HG02759 (cell line): ENCODE results near the gene HDAC5.
"Not testable (repeated sequence)": the region's sequence is repeated elsewhere in the genome, so short reads cannot be mapped to it uniquely, and the experiment has no call there.

Source experiments
- ATAC-seq: cut with Tn5 transposase; IDR thresholded peaks from one replicate; pipeline ENCODE4 v1.9.1; 2021; ENCODE audit warnings: mild to moderate bottlenecking, moderate library complexity; ENCODE audit not compliant: unreplicated experiment

Gene HDAC5

DNA sequence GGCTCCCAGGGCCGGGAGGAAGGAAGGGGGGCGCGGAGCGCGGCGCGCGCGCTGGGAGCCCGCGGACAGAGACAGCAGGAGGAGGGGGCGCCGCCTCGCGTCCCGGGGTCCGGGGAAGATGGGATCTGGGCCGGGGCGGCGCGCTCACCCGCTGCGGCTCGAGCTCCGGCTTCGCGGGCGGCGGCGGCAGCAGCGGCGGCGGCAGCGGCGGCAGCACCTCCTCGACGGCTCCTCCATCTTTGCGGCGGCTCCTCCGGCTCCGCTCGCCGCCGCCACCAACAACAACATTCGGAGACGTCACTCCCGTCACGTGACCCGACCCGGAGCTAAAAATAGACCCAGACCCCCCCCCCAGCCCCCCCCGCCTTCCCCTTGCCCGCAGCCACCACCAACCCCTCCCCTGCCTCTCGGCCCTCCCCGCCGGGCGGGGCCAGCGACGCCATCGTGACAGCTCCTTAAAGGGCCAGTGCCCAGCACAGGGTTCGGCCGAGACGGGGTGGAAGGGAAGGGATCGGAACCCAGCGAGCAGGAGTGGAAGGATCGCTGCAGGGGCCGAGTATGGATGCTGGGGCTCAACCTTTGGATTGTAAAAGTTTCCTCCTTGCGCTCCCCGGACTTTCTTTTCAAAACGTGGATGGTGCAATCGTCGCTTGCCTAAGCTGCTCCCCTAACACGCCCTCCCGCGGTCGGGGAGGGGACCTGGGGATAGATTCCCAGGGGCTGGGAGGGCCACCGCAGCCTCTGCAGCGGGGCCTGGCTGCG, at the start of gene HDAC5:
Gene HDAC5, minus strand, starts transcription at position 286 of the 762 bp plus-strand sequence. CDS start 6,126 bp downstream, outside the sequence.
- ATAC-seq = peak; percentile 92

DNA sequence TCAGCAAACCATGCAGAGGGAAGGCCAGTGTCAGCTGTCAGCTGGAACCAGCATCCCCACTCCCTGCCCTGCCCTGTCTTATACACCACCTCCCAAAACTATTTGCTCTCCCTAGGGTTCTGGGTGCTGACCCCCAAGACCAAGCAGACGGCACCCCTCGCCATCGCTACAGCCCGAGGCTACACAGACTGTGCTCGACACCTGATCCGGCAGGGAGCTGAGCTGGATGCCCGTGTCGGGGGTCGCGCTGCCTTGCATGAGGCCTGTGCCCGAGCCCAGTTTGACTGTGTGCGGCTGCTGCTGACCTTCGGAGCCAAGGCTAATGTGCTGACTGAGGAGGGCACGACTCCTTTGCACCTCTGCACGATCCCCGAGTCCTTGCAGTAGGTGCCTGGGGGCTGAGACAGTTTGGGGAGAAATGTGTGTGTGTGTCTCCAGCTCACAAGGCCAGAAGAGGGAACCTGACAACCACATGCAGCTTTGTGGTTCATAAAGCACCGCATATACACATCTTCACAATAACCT, 48.6 kb upstream of the HDAC5 start:
- ATAC-seq = no peak

DNA sequence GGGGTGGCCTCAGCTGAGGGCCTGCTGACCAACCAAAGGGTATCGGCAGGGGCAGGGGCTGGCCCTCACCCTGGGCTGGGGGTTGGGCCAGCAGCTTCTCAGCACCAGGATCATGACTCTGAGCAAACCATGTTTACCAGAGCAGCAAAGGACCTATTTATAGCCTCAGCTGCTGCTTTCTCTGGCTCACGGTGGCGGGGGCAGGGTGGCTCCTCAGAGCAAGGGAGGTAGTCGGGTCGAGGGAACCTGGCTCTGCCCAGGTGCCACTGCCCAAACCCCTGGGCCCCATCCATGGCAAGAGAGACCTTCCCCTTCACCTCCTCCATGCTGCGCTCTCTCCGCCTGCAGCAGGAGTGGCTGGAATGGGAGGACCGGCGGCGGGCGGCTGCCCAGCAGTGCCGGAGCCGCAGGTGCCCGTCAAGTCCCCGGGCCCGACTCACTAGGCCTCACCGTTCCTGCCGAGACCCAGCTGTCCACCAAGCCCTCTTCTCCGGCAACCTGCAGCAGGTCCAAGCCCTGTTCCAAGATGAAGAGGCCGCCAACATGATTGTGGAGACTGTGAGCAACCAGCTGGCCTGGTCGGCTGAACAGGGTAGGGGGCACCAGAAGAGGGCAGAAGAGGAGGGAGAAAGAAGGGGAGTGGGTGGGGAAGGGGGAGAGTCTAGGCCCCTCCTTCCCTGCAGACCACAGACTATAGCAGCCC, 47.2 kb upstream of the HDAC5 start, which contains the start of gene ASB16:
Gene ASB16, plus strand, starts transcription at position 206 of the 703 bp plus-strand sequence. Its CDS starts 86 bp downstream, at position 292.
- ATAC-seq = no peak

DNA sequence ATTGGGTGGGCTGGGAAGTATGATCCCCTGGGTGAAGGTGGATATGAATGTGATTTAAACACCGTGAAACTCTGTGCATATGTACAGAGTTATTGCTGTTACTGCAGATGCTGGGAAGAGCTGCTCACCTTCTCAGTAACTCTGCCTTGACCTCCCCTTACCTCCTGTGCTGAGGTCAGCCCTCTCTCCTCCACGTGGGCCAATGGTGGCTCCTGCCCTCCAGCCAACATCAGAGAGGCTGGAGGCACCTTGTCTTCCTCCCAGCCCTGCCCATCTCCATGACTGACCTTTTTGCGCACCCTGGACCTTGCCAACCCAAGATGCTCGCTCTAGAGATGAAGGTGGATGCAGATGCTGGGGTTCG, 46.7 kb upstream of the HDAC5 start:
- ATAC-seq = no peak

DNA sequence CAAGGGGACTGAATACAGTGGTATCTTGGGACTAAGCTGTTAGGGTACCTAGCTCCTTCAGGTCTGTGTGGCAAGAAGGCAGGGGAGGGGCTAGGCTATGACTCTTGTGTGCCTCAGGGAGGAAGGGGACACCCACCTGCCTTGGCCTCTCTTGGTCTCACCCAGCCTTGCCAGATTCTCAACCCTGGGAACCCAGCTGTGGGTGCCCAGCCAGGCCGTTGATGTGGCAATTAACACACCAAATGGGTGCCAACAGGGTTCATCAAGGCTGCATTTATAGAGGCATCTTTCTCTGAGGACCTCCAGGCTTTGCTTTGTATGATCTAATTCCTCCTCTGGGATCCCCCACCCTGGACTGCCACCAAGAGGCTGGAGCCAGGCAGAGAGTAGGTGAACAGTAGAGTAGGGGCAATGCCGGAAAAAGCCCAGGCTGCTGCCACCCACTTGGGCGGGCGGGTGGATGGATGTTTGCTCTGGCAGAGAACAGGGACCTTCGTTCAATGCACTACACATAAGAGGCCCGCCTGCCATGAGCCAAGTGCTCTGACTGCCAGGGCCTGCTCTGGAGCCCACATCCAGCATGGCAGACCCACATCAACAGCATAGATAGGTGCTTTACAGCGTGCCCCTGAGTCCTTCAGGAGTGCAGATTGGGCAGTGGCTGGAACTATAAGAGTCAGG, 43.9 kb upstream of the HDAC5 start:
- ATAC-seq = no peak

DNA sequence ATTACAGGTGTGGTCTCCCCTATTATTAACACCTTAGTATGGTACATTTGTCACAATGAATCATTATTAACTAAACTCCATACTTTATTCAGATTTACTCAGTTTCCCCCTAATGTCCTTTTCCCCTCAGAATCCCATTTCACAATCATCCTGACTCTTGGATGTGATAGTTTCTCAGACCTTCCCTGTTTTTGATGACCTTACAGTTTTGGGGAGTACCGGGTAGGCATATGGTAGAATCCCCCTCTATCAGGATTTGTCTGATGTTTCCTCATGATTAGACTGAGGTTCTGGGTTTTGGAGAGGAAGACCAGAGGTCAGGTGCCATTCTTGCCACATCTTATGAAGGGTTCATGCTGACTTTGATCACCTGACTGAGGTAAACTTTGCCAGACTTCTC, 41.0 kb upstream of the HDAC5 start:
- ATAC-seq = no peak

DNA sequence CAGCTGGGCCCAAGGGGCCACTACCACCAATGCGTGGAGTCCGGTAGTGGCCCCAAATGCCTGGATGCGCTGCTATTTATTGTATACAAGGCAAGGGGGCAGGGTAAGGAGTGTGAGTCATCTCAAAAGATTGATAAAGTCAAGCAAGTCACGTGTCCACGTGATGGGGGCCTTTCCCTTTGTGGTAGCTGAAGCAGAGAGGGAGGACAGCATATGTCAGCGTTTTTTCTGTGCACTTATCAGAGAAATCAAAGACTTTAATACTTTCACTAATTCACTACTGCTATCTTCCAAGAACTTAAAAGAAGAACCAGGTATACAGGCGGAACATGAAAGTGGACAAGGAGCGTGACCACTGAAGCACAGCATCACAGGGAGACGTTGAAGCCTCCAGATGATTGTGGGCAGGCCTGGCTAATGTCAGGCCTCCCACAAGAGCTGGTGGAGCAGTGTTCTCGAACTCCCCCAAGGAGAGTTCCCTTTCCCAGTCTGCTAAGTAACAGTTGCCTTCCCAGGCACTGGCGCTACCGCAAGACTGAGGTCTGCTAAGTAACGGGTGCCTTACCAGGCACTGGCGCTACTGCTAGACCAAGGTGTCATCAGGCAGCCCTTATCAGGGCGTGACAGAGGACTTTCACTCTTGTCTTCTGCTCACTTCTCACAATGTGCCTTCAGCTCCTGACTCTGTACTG, 36.2 kb upstream of the HDAC5 start:
- ATAC-seq = no peak

DNA sequence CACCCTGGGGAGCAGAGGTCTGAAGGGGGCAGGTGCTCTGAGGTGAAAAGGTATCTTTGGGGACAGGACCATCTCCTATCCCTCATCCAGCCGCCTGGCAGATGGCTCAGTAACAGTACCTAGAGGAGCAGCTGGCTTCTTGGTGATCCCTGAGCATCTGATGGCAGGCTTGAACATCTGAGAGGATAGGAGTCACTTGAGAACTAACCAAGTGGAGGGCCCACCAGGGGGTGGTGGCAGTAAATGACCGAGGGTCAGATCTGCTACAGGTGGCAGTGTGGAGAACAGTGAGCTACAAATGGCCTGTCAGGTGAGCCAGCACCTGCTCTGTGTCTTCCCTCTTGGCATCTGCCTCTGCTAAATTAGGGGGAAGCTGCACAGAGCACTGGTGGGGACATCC, 32.0 kb upstream of the HDAC5 start:
- ATAC-seq = no peak

DNA sequence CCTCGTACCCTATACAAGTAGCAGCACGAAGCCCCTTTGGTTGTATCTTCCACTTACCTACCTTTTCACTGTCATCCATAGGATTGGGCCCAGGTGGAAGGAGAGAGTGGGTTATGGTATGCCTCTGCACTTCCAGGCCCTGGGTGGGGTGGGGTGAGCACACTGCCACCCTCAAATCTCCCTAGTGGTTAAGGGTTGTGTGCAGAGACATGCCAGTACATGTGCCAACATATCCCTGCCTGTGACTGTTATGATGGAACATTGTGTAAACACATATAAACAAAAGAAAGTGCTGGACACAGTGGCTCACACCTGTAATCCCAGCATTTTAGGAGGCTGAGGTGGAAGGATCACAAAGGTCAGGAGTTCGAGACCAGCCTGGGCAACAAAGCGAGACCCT, 29.4 kb upstream of the HDAC5 start:
- ATAC-seq = no peak

DNA sequence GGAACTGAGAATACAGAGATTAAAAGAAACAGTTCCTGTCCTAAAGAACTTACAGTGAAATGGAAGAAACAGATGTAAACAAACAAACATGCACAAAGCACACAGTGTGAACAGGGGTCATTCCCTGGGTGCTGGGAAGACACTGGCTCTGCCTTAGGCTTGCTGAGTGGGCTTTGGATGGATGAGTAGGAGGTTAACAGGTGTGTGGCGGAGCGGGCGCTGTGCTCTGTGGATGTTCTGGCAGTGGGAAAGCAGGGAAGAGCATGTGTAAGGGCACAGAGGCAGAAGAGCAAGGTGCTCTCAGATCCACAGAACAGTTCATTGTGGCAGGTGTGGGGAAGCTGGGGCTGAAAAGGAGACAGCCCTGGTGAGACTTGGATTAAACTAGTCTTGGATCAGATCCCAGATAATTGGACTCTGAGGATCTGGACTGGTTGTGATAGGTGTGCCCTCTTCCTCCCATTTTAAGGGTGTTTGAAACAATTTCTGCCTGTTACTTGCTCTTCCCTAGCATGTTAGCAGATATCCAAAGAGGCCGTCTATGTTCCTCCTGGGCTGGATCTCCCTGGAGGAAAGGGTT, 26.4 kb upstream of the HDAC5 start:
- ATAC-seq = no peak

DNA sequence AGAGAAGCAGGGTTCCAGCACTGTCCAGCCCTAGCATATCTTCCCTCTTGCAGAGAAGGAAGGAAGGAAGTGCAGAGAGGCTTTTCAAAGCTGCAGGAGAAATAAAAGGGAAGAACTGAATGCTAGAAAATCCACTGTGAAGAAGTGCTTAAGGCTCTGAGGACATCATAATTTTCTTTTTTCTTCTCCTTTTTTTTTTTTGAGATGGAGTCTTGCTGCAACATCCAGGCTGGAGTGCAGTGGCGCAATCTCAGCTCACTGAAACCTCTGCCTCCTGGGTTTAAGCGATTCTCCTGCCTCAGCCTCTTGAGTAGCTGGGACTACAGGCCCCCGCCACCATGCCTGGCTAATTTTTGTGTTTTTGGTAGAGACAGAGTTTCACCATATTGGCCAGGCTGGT, 25.6 kb upstream of the HDAC5 start:
- ATAC-seq = not testable (repeated sequence)

DNA sequence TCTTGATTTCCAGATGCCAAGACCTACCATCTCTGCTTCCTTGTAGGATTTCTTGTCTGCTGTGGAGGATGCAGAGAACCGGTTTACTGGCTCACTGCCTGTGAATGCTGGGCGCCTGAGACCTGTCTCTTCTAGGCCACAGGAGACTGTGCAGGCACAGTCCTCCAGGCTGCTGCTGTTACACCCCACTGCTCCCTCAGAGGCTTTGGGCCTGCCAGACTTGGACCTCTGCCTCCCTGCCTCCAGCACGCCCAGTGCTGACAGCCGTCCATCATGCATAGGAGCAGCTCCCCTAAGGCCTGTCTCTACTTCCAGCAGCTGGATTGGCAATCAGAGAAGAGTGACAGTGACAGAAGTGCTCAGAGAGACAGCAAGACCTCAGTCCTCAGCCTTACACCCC, 24.4 kb upstream of the HDAC5 start:
- ATAC-seq = no peak

DNA sequence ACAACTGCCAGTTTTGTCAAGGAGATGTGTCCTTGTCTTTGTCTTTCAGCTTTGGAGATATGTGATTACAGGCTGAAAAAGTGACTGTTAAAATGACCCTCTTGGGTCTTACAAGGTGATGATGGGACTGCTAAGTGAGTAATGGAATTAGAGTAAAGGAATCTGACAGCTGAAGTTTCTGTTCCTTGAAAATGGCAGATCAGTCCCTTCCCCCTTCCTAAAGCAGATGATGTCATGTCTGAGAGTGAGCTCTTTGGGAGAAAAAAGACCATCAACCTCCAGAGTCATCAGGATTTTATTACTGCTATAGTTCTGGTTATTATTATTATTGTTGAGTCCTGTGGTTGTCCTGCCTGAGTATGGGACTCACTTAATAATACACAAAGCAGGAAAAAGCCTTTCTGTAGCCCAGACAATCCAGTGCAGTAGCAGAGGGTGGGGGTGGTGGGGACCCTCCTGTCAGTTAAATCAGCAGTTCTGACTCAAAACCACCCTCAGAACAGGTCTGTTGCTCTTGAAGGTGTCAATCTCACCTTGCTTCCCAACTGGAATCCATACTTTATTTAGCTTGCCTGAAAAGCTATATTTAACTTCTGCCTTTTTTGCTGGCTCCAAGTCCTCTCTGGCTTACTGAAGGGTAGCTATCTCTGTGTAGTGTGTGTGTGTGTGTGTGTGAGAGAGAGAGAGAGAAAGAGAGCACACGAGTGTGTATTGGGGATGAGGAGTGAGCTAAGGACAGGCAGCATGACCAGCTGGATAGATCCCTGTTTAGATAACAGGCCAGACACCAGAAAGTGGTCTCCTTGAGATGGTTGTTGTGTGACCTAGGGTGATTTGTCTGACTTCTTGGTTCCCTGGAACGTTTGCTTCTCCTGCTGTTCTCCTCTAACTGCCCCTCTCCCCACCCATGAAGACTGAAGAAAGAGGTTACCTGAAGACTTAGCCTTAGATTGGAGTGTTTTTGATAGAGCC, 23.2 kb upstream of the HDAC5 start:
- no peak for ATAC-seq

DNA sequence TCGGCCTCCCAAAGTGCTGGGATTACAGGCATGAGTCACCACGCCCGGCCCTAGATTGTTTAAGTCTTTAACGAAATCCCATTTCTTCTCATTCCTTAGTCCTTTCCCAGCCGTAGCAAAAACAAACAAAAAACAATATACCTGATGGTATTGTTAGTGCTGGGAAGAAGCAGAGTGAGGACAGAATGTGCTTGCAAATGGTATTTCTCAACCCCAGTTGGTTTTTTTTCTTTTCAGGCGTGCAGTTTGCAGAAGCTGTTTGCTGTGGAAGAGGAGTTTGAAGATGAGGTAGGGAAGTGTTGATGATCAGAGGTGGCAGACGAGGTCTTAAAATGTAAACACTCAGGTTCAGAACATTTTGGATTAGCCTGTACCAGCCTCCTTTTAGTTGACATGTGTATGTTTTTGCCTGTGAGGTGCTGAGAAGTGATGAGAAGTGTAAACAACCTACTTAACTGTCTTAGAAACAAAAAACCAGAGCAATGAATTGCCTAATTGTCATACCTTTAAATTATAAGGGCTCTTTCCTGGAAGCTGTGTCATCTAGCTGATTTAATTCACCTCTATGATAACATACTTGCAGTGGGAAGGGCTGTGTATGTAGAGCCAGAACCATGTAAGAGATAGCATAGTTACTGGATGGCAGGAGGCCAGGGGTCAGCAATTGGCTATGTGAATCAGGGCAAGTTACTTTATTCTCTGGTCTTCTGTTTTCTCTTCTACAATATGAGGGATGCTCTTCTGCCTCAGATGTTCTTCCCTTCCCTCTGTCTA, 21.7 kb upstream of the HDAC5 start:
- ATAC-seq = no peak

DNA sequence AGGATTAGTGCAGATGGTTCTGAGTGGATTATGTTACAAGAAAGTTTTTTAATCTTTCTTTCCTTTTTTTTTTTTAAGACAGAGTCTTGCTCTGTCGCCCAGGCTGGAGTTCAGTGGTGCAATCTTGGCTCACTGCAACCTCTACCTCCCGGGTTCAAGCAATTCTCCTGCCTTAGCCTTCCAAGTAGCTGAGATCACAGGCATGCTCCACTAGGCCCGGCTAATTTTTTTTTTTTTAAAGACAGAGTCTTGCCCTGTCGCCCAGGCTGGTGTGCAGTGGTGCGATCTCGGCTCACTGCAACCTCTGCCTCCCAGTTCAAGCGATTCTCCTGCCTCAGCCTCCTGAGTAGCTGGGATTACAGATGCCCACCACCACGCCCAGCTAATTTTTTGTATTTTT, 20.5 kb upstream of the HDAC5 start:
- not testable (repeated sequence) for ATAC-seq

DNA sequence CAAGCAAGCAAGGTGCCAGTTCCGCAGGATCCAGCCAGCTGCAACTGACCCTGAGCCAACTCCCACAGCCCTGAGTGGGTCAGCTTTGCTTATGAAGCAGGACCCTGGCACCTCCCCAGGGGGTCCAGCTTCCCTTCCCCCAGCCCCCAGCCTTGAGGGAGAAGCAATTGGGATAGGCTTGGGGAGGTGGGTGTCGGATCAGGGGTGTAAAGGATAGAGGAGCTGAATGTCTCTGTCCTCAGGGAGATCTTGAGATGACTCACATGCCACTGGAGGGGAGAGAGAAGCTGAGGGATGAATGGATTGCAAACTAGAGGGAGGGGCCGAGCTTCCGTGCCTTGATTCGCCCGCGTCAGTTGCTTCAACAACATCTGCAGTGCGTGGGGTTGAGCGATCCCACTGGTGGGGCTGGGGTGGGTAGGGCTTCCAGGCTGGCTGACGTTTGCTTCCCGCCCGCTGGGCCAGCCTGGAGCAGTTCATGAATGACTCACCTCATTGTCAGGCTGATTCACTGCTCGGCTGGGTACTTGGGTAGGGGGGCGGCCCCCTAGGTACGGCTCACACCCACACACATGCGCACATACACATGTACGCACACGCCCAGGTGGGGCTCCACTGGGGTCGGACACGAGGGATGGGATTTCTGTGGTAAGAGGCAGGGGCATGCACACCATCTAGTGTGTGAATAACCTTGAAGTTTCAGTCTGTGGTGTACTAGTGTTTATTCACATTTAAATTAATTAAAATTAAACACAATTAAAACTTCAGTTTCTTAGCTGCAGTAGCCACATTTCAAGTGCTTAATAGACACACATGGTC, 14.7 kb upstream of the HDAC5 start:
- ATAC-seq = no peak

DNA sequence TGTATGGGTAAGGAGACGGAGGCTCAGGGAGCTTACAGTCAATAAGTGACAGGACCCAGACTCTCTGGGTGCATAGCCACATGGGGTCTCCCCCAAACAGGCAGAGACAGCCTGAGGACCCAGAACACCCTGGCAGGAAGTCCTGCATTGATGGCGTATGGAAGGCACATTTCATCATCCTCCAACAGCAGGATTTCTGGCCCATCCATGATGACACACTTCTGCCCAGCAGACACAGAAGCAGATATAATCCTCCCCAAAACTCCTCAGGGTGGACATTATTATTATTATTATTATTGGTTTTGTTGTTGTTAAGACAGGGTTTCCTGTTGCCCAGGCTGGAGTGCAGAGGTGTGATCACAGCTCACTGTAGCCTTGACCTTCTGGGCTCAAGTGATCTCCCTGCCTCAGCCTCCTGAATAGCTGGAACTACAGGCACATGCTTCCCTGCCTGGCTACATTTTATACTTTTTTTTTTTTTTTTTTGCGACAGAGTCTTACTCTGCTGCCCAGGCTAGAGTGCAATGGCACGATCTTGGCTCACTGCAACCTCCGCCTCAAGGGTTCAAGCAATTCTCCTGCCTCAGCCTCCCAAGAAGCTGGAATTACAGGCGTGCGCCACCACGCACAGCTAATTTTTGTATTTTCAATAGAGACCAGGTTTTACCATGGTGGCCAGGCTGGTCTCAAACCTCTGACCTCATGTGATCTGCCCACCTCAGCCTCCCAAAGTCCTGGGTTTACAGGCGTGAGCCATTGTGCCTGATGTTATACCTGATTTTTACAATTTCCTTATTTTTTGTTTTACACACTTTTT, 11.5 kb upstream of the HDAC5 start:
- ATAC-seq = no peak
